Prostate gland (tissue), 2 donors: Measurements from ENCODE around the gene AKR7A2.

Experiments used
- POLR2AphosphoS5 ChIP-seq: sonication (generic); formaldehyde crosslinking; IDR thresholded peaks from one replicate; pipeline ENCODE4 v1.6.1; 2017; ENCODE audit warnings: antibody characterized with exemption
- TF ChIP-seq, protein P1 (sequence below), 4 experiments: fragments of 200-600 bp in 2 of 4; fragments of 450-650 bp in 2 of 4; sonication (generic) in 2 of 4; IDR thresholded peaks; 1 replicate in 3 of 4; 2 replicates in 1 of 4; pipeline ENCODE4 v1.5.1; 2016 to 2019; ENCODE audit warnings: antibody characterized with exemption in 4 of 4, mild to moderate bottlenecking in 2 of 4, moderate library complexity in 2 of 4

DNA sequence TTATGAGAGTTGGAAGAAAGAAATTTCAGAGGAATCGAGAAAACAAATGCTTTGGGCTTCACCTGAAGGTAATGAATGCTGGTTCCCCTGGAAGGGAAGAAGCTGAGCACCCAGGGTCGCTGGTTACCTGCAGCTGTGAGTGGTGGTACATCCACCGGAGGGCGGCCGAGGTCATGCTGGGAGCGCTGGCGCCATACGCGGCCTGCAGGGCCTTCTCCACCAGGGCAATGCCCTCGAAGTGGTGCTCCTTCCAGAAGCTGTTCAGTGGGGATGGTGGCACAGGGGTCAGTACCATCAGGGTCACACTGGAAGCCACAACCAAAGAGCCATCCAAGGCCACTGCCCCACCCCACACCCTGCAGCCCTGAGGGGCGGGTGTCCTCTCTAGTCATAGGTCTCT, 43.5 kb downstream of the AKR7A2 start:
- TF ChIP-seq, protein P1, sequence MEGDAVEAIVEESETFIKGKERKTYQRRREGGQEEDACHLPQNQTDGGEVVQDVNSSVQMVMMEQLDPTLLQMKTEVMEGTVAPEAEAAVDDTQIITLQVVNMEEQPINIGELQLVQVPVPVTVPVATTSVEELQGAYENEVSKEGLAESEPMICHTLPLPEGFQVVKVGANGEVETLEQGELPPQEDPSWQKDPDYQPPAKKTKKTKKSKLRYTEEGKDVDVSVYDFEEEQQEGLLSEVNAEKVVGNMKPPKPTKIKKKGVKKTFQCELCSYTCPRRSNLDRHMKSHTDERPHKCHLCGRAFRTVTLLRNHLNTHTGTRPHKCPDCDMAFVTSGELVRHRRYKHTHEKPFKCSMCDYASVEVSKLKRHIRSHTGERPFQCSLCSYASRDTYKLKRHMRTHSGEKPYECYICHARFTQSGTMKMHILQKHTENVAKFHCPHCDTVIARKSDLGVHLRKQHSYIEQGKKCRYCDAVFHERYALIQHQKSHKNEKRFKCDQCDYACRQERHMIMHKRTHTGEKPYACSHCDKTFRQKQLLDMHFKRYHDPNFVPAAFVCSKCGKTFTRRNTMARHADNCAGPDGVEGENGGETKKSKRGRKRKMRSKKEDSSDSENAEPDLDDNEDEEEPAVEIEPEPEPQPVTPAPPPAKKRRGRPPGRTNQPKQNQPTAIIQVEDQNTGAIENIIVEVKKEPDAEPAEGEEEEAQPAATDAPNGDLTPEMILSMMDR (IDR thresholded peaks at IDR 0.05): no peak
- TF ChIP-seq POLR2AphosphoS5: no peak
